WTC11 (cell line): ENCODE data around the gene FABP3. TPM values are rescaled to one million over a fixed set of nuclear protein-coding genes. Genes with fewer than 3 reads are reported as not detected.

Experiments used
- ATAC-seq: fragments of 200-7000 bp; cut with Tn5 transposase; 2 replicates; pipeline ENCODE4 v1.10.0; 2021; ENCODE audit warnings: mild to moderate bottlenecking, moderate library complexity
- CTCF ChIA-PET: fragments of 300-600 bp; sonication (Branson Sonifier 250); formaldehyde crosslinking; loops from one replicate; lab custom pipeline; 2021; ENCODE audit warnings: antibody characterized with exemption; lab: Charles Lee
- POLR2A ChIA-PET: fragments of 350-600 bp; sonication (Branson Sonifier 250); formaldehyde crosslinking; loops from one replicate; lab custom pipeline; 2021; ENCODE audit warnings: antibody characterized with exemption; lab: Charles Lee
- DNase-seq: peaks from one replicate; pipeline ENCODE4 v3.0.0; 2021; ENCODE audit warnings: low spot score
- H3K27ac Mint-ChIP-seq: 2 replicates; pipeline ENCODE4 v1.8.0; 2021; ENCODE audit warnings: mixed read lengths
- H3K27me3 Mint-ChIP-seq: 2 replicates; pipeline ENCODE4 v1.8.0; 2021; ENCODE audit warnings: low read depth, mild to moderate bottlenecking, moderate library complexity, mixed read lengths
- H3K36me3 Mint-ChIP-seq: 2 replicates; pipeline ENCODE4 v1.8.0; 2021; ENCODE audit warnings: mixed read lengths
- H3K4me1 Mint-ChIP-seq: 2 replicates; pipeline ENCODE4 v1.8.0; 2022; ENCODE audit warnings: mixed read lengths
- H3K4me3 Mint-ChIP-seq: 2 replicates; pipeline ENCODE4 v1.8.0; 2021; ENCODE audit warnings: mild to moderate bottlenecking, moderate library complexity, mixed read lengths
- H3K9me3 Mint-ChIP-seq: 2 replicates; pipeline ENCODE4 v1.8.0; 2021; ENCODE audit warnings: mixed read lengths
- ATF1 ChIP-seq: sonication (generic); formaldehyde crosslinking; IDR thresholded peaks from 2 replicates; pipeline ENCODE4 v1.8.1; 2023; ENCODE audit warnings: mild to moderate bottlenecking, moderate library complexity, missing genetic modification reagents
- CREB1 ChIP-seq: sonication (generic); formaldehyde crosslinking; IDR thresholded peaks from 2 replicates; pipeline ENCODE4 v1.8.0; 2023; ENCODE audit warnings: mild to moderate bottlenecking, missing genetic modification reagents
- CREM ChIP-seq: sonication (generic); formaldehyde crosslinking; IDR thresholded peaks from 2 replicates; pipeline ENCODE4 v1.8.1; 2022; ENCODE audit warnings: mild to moderate bottlenecking, missing genetic modification reagents, moderate library complexity
- FOXP1 ChIP-seq: sonication (generic); formaldehyde crosslinking; IDR thresholded peaks from 2 replicates; pipeline ENCODE4 v1.8.0; 2022; ENCODE audit warnings: missing genetic modification reagents, mild to moderate bottlenecking, moderate library complexity, borderline replicate concordance
- GABPB1 ChIP-seq: sonication (generic); formaldehyde crosslinking; IDR thresholded peaks from 2 replicates; pipeline ENCODE4 v1.8.1; 2023; ENCODE audit warnings: mild to moderate bottlenecking, missing genetic modification reagents
- HMGA2 ChIP-seq: fragments of 250-450 bp; sonication (Bioruptor Pico); IDR thresholded peaks from 2 replicates; pipeline ENCODE4 v1.4.0; 2021; ENCODE audit warnings: mild to moderate bottlenecking, moderate library complexity
- JAZF1 ChIP-seq: fragments of 250-450 bp; sonication (Bioruptor Pico); IDR thresholded peaks from 2 replicates; pipeline ENCODE4 v1.9.0; 2021; ENCODE audit warnings: moderate library complexity, mild to moderate bottlenecking, inconsistent platforms
- ZNF138 ChIP-seq: sonication (generic); formaldehyde crosslinking; conservative IDR thresholded peaks from 2 replicates; pipeline ENCODE4 v1.8.1; 2022; ENCODE audit warnings: mild to moderate bottlenecking, moderate library complexity, missing genetic modification reagents
- ZNF263 ChIP-seq: sonication (generic); formaldehyde crosslinking; IDR thresholded peaks from 2 replicates; pipeline ENCODE4 v1.8.1; 2022; ENCODE audit warnings: low read depth, mild to moderate bottlenecking, moderate library complexity, missing genetic modification reagents
- ZNF671 ChIP-seq: fragments of 250-450 bp; sonication (Bioruptor Pico); IDR thresholded peaks from 2 replicates; pipeline ENCODE4 v1.8.0; 2021; ENCODE audit warnings: mild to moderate bottlenecking
- total RNA-seq: library from RNA; stranded (reverse); gene quantifications from 3 replicates; pipeline ENCODE4 v1.2.3, GENCODE V29; 2021
- TF ChIP-seq, protein P1 (sequence below): sonication (generic); formaldehyde crosslinking; IDR thresholded peaks from 2 replicates; pipeline ENCODE4 v1.8.0; 2022; ENCODE audit warnings: missing genetic modification reagents
- TF ChIP-seq, protein P2 (sequence below): sonication (generic); formaldehyde crosslinking; IDR thresholded peaks from 2 replicates; pipeline ENCODE4 v1.8.0; 2023; ENCODE audit warnings: missing genetic modification reagents, mild to moderate bottlenecking, borderline replicate concordance
- TF ChIP-seq, protein P3 (sequence below): fragments of 250-450 bp; sonication (Bioruptor Pico); IDR thresholded peaks from 2 replicates; pipeline ENCODE4 v1.9.0; 2021; ENCODE audit warnings: mild to moderate bottlenecking, borderline replicate concordance
- TF ChIP-seq, protein P4 (sequence below): sonication (generic); formaldehyde crosslinking; IDR thresholded peaks from 2 replicates; pipeline ENCODE4 v1.8.1; 2022; ENCODE audit warnings: low read depth, mild to moderate bottlenecking, moderate library complexity, missing genetic modification reagents, borderline replicate concordance
- TF ChIP-seq, protein P5 (sequence below): fragments of 250-450 bp; sonication (Bioruptor Pico); IDR thresholded peaks from 2 replicates; pipeline ENCODE4 v2.1.2; 2022; ENCODE audit warnings: mild to moderate bottlenecking, moderate library complexity
- TF ChIP-seq, protein P6 (sequence below): sonication (generic); formaldehyde crosslinking; IDR thresholded peaks from 2 replicates; pipeline ENCODE4 v1.8.1; 2022; ENCODE audit warnings: mild to moderate bottlenecking, moderate library complexity, missing genetic modification reagents
- TF ChIP-seq, protein P7 (sequence below): sonication (generic); formaldehyde crosslinking; IDR thresholded peaks from 2 replicates; pipeline ENCODE4 v1.8.0; 2022; ENCODE audit warnings: mild to moderate bottlenecking, missing genetic modification reagents

The FABP3 gene
- total RNA-seq, 1 experiment from 2014 or later: 25.0 TPM

DNA sequence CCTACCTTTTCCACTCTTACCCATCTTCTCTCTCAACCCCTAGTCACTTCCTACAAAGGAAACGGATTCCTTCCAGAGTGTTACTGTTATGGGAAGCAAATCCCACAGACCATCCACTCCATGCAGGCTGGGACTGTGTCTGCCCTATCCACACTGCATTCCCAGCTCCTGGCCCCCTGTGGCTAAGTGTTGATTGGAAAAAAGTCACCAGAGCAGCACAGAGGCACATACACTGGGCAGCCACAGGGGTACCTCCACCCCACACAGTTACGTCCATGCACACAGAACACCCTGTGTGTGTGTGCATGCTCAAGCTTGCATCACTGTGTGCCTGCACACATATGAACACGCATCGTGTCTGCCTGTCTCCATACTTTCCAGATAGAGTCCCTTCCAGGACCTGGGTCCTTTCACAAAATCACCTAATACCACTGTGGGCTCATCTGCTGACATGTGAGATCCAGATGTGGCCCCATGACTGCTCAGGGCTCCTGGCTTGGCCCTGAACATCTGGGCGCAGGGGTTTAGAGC lies 36.0 kb upstream of the FABP3 start:
- DNase-seq (no peak), ATAC-seq (peak; percentile 27)
- H3K9me3 Mint-ChIP-seq: peaks cover 3% of the 10 kb centered on the region; the same call in 1 of the 2 replicates
- ChIA-PET POLR2A (no interaction called here), CTCF (interaction anchor here (0.6 to 2.7 kb wide), 5 partner anchors 12 to 929 kb away, joined by 4 to 11 read pairs (median 5); no protein-coding TSS in a partner anchor)
- peaks cover 16% of the 10 kb centered on the region for H3K27me3 Mint-ChIP-seq
- no peak overlapping the region for H3K27ac Mint-ChIP-seq
- H3K4me3 Mint-ChIP-seq: no peak overlapping the region
- no peaks in the 10 kb centered on the region for H3K36me3 Mint-ChIP-seq
- H3K4me1 Mint-ChIP-seq: peaks cover 6% of the 10 kb centered on the region
- TF ChIP-seq, protein P1, sequence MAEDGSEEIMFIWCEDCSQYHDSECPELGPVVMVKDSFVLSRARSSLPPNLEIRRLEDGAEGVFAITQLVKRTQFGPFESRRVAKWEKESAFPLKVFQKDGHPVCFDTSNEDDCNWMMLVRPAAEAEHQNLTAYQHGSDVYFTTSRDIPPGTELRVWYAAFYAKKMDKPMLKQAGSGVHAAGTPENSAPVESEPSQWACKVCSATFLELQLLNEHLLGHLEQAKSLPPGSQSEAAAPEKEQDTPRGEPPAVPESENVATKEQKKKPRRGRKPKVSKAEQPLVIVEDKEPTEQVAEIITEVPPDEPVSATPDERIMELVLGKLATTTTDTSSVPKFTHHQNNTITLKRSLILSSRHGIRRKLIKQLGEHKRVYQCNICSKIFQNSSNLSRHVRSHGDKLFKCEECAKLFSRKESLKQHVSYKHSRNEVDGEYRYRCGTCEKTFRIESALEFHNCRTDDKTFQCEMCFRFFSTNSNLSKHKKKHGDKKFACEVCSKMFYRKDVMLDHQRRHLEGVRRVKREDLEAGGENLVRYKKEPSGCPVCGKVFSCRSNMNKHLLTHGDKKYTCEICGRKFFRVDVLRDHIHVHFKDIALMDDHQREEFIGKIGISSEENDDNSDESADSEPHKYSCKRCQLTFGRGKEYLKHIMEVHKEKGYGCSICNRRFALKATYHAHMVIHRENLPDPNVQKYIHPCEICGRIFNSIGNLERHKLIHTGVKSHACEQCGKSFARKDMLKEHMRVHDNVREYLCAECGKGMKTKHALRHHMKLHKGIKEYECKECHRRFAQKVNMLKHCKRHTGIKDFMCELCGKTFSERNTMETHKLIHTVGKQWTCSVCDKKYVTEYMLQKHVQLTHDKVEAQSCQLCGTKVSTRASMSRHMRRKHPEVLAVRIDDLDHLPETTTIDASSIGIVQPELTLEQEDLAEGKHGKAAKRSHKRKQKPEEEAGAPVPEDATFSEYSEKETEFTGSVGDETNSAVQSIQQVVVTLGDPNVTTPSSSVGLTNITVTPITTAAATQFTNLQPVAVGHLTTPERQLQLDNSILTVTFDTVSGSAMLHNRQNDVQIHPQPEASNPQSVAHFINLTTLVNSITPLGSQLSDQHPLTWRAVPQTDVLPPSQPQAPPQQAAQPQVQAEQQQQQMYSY (CRISPR knock-in tag): no peak
- no peak for TF ChIP-seq ZNF263 (CRISPR knock-in tag)
- TF ChIP-seq, protein P2, sequence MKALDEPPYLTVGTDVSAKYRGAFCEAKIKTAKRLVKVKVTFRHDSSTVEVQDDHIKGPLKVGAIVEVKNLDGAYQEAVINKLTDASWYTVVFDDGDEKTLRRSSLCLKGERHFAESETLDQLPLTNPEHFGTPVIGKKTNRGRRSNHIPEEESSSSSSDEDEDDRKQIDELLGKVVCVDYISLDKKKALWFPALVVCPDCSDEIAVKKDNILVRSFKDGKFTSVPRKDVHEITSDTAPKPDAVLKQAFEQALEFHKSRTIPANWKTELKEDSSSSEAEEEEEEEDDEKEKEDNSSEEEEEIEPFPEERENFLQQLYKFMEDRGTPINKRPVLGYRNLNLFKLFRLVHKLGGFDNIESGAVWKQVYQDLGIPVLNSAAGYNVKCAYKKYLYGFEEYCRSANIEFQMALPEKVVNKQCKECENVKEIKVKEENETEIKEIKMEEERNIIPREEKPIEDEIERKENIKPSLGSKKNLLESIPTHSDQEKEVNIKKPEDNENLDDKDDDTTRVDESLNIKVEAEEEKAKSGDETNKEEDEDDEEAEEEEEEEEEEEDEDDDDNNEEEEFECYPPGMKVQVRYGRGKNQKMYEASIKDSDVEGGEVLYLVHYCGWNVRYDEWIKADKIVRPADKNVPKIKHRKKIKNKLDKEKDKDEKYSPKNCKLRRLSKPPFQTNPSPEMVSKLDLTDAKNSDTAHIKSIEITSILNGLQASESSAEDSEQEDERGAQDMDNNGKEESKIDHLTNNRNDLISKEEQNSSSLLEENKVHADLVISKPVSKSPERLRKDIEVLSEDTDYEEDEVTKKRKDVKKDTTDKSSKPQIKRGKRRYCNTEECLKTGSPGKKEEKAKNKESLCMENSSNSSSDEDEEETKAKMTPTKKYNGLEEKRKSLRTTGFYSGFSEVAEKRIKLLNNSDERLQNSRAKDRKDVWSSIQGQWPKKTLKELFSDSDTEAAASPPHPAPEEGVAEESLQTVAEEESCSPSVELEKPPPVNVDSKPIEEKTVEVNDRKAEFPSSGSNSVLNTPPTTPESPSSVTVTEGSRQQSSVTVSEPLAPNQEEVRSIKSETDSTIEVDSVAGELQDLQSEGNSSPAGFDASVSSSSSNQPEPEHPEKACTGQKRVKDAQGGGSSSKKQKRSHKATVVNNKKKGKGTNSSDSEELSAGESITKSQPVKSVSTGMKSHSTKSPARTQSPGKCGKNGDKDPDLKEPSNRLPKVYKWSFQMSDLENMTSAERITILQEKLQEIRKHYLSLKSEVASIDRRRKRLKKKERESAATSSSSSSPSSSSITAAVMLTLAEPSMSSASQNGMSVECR (CRISPR knock-in tag): no peak
- TF ChIP-seq JAZF1 (CRISPR knock-in tag): no peak
- no peak for TF ChIP-seq HMGA2 (CRISPR knock-in tag)
- TF ChIP-seq, protein P3, sequence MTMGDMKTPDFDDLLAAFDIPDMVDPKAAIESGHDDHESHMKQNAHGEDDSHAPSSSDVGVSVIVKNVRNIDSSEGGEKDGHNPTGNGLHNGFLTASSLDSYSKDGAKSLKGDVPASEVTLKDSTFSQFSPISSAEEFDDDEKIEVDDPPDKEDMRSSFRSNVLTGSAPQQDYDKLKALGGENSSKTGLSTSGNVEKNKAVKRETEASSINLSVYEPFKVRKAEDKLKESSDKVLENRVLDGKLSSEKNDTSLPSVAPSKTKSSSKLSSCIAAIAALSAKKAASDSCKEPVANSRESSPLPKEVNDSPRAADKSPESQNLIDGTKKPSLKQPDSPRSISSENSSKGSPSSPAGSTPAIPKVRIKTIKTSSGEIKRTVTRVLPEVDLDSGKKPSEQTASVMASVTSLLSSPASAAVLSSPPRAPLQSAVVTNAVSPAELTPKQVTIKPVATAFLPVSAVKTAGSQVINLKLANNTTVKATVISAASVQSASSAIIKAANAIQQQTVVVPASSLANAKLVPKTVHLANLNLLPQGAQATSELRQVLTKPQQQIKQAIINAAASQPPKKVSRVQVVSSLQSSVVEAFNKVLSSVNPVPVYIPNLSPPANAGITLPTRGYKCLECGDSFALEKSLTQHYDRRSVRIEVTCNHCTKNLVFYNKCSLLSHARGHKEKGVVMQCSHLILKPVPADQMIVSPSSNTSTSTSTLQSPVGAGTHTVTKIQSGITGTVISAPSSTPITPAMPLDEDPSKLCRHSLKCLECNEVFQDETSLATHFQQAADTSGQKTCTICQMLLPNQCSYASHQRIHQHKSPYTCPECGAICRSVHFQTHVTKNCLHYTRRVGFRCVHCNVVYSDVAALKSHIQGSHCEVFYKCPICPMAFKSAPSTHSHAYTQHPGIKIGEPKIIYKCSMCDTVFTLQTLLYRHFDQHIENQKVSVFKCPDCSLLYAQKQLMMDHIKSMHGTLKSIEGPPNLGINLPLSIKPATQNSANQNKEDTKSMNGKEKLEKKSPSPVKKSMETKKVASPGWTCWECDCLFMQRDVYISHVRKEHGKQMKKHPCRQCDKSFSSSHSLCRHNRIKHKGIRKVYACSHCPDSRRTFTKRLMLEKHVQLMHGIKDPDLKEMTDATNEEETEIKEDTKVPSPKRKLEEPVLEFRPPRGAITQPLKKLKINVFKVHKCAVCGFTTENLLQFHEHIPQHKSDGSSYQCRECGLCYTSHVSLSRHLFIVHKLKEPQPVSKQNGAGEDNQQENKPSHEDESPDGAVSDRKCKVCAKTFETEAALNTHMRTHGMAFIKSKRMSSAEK (CRISPR knock-in tag): no peak
- TF ChIP-seq, protein P4, sequence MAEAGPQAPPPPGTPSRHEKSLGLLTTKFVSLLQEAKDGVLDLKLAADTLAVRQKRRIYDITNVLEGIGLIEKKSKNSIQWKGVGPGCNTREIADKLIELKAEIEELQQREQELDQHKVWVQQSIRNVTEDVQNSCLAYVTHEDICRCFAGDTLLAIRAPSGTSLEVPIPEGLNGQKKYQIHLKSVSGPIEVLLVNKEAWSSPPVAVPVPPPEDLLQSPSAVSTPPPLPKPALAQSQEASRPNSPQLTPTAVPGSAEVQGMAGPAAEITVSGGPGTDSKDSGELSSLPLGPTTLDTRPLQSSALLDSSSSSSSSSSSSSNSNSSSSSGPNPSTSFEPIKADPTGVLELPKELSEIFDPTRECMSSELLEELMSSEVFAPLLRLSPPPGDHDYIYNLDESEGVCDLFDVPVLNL (CRISPR knock-in tag): no peak
- TF ChIP-seq ZNF671 (CRISPR knock-in tag): no peak
- no peak for TF ChIP-seq CREM (CRISPR knock-in tag)
- TF ChIP-seq FOXP1 (CRISPR knock-in tag): no peak
- TF ChIP-seq, protein P5, sequence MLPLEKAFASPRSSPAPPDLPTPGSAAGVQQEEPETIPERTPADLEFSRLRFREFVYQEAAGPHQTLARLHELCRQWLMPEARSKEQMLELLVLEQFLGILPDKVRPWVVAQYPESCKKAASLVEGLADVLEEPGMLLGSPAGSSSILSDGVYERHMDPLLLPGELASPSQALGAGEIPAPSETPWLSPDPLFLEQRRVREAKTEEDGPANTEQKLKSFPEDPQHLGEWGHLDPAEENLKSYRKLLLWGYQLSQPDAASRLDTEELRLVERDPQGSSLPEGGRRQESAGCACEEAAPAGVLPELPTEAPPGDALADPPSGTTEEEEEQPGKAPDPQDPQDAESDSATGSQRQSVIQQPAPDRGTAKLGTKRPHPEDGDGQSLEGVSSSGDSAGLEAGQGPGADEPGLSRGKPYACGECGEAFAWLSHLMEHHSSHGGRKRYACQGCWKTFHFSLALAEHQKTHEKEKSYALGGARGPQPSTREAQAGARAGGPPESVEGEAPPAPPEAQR (CRISPR knock-in tag): no peak
- TF ChIP-seq ATF1 (CRISPR knock-in tag): no peak
- TF ChIP-seq ZNF138 (CRISPR knock-in tag): no peak
- no peak for TF ChIP-seq GABPB1 (CRISPR knock-in tag)
- TF ChIP-seq, protein P6, sequence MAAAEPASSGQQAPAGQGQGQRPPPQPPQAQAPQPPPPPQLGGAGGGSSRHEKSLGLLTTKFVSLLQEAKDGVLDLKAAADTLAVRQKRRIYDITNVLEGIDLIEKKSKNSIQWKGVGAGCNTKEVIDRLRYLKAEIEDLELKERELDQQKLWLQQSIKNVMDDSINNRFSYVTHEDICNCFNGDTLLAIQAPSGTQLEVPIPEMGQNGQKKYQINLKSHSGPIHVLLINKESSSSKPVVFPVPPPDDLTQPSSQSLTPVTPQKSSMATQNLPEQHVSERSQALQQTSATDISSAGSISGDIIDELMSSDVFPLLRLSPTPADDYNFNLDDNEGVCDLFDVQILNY: no peak
- TF ChIP-seq CREB1 (CRISPR knock-in tag): no peak
- TF ChIP-seq, protein P7, sequence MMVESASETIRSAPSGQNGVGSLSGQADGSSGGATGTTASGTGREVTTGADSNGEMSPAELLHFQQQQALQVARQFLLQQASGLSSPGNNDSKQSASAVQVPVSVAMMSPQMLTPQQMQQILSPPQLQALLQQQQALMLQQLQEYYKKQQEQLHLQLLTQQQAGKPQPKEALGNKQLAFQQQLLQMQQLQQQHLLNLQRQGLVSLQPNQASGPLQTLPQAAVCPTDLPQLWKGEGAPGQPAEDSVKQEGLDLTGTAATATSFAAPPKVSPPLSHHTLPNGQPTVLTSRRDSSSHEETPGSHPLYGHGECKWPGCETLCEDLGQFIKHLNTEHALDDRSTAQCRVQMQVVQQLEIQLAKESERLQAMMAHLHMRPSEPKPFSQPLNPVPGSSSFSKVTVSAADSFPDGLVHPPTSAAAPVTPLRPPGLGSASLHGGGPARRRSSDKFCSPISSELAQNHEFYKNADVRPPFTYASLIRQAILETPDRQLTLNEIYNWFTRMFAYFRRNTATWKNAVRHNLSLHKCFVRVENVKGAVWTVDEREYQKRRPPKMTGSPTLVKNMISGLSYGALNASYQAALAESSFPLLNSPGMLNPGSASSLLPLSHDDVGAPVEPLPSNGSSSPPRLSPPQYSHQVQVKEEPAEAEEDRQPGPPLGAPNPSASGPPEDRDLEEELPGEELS: no peak
